ENCODE data around the gene CDK3. TPM values are rescaled to one million over a fixed set of nuclear protein-coding genes. Genes with fewer than 3 reads are reported as not detected.

Gene CDK3
- total and polyA plus RNA-seq, 9 of the 15 experiments (the other 6 are each of a cell fraction or from before 2014, with no cell fraction given): 0.55 to 8.2 (median 4.7) TPM

GRCh38 chr17:75970011-75970523 lies 30.6 kb upstream of the CDK3 start (continued):
- no peak for TF ChIP-seq BRF2 (IDR thresholded peaks at IDR 0.05; ENCODE audit: borderline replicate concordance, insufficient read depth, insufficient read length)
- no peak for TF ChIP-seq ATF1 (CRISPR knock-in tag; IDR thresholded peaks at IDR 0.05)
- peak; percentile 23; the same call in 1 of the 2 replicates for TF ChIP-seq ATF1 (tag; IDR thresholded peaks at IDR 0.05)
- no peak for TF ChIP-seq MITF (IDR thresholded peaks at IDR 0.05)
- no peak for TF ChIP-seq NCOA6 (IDR thresholded peaks at IDR 0.05)
- TF ChIP-seq GTF2E2 (tag; IDR thresholded peaks at IDR 0.05): peak; percentile 74; the same call in 1 of the 2 replicates
- TF ChIP-seq NCOA1 (IDR thresholded peaks at IDR 0.05; ENCODE audit: low read depth): peak; percentile 90
- peak; percentile 99 for TF ChIP-seq KDM1A (IDR thresholded peaks at IDR 0.05)
- peak; percentile 52; the same call in 1 of the 2 replicates for TF ChIP-seq CEBPG (CRISPR knock-in tag; IDR thresholded peaks at IDR 0.05)
- peak; percentile 83 to 86 for TF ChIP-seq CEBPG (tag; conservative IDR thresholded peaks at IDR 0.05 in 1 of 2, IDR thresholded peaks at IDR 0.05 in 1 of 2)
- peak in 1 of 2 experiments; percentile 95; a peak in 2 of 4 replicates for TF ChIP-seq SRF (CRISPR knock-in tag; IDR thresholded peaks at IDR 0.05)
- peak in 1 of 2 experiments; percentile 46; a peak in 2 of 4 replicates for TF ChIP-seq NONO (IDR thresholded peaks at IDR 0.05; ENCODE audit: low read depth in 2 of 2, low read length in 1 of 2)
- peak; percentile 24; the same call in 1 of the 2 replicates for TF ChIP-seq ETV5 (CRISPR knock-in tag; IDR thresholded peaks at IDR 0.05; ENCODE audit: low read depth)
- TF ChIP-seq FOXK1 (CRISPR knock-in tag; IDR thresholded peaks at IDR 0.05; ENCODE audit: borderline replicate concordance): no peak
- peak in 1 of 2 experiments; percentile 69; a peak in 2 of 4 replicates for TF ChIP-seq MNT (conservative IDR thresholded peaks at IDR 0.05)
- peak in 1 of 2 experiments; percentile 77; a peak in 3 of 4 replicates for TF ChIP-seq TBL1XR1 (IDR thresholded peaks at IDR 0.05; ENCODE audit: low read length in 2 of 2)
- peak; percentile 71; the same call in 1 of the 2 replicates for TF ChIP-seq KHSRP (IDR thresholded peaks at IDR 0.05)
- TF ChIP-seq MTA1 (IDR thresholded peaks at IDR 0.05; ENCODE audit: borderline replicate concordance): peak; percentile 79
- TF ChIP-seq DPF2 (IDR thresholded peaks at IDR 0.05): peak; percentile 97
- TF ChIP-seq RCOR1 (IDR thresholded peaks at IDR 0.05; ENCODE audit: borderline replicate concordance in 1 of 2, low read depth in 2 of 2, low read length in 2 of 2): peak; percentile 98 to 99
- TF ChIP-seq ZNF76 (CRISPR knock-in tag; IDR thresholded peaks at IDR 0.05; ENCODE audit: borderline replicate concordance): no peak
- peak; percentile 92 for TF ChIP-seq CCNT2 (IDR thresholded peaks at IDR 0.05; ENCODE audit: borderline replicate concordance, extremely low read depth, insufficient read length, low read depth, low read length)
- 0 out of 2 replicates have a peak, but pooled peaks have one; percentile 35 for TF ChIP-seq L3MBTL2 (IDR thresholded peaks at IDR 0.05)
- peak; percentile 92 for TF ChIP-seq HES1 (IDR thresholded peaks at IDR 0.05; ENCODE audit: low read depth)

Data from K562 (cell line).